Fibroblast of peridontal ligament (primary cell): ENCODE results near the gene KIF23.
A peak's percentile ranks its signal among the peaks of the same experiment; 100 is the strongest.
"Not testable (repeated sequence)": the region's sequence is repeated elsewhere in the genome, so short reads cannot be mapped to it uniquely, and the experiment has no call there.

Experiments
- DNase-seq: peaks from one replicate; pipeline ENCODE4 v3.0.0-alpha.2; 2010; ENCODE audit errors: extremely low read depth

The KIF23 gene

GRCh38 chr15:69413822-69414700 lies at the start of gene KIF23:
KIF23 (plus strand) TSS chr15:69414349; CDS start chr15:69414466, 117 bp downstream.
- DNase-seq: peak; percentile 87

GRCh38 chr15:69367236-69367635 lies 46.9 kb upstream of the KIF23 start:
- no peak for DNase-seq

- DNase-seq: no peak
Observed at GRCh38 chr15:69369631-69370030, 44.5 kb upstream of the KIF23 start.

GRCh38 chr15:69373406-69373805 lies 40.7 kb upstream of the KIF23 start:
- DNase-seq: no peak

- DNase-seq: no peak
Observed at GRCh38 chr15:69375151-69375790, 38.9 kb upstream of the KIF23 start.

- no peak for DNase-seq
Observed at GRCh38 chr15:69377216-69377970, 36.8 kb upstream of the KIF23 start.

- DNase-seq: peak; percentile 25
Observed at GRCh38 chr15:69380100-69380725, 33.9 kb upstream of the KIF23 start.

GRCh38 chr15:69380726-69381105 lies 33.4 kb upstream of the KIF23 start:
- no peak for DNase-seq

GRCh38 chr15:69382176-69382575 lies 32.0 kb upstream of the KIF23 start:
- DNase-seq: not testable (repeated sequence)

- DNase-seq: not testable (repeated sequence)
Observed at GRCh38 chr15:69384066-69384465, 30.1 kb upstream of the KIF23 start.

- DNase-seq: no peak
Observed at GRCh38 chr15:69384626-69385598, 29.2 kb upstream of the KIF23 start.

- no peak for DNase-seq
Observed at GRCh38 chr15:69385831-69386230, 28.3 kb upstream of the KIF23 start.

- no peak for DNase-seq
Observed at GRCh38 chr15:69386284-69386683, 27.9 kb upstream of the KIF23 start.

- DNase-seq: no peak
Observed at GRCh38 chr15:69388260-69388705, 25.9 kb upstream of the KIF23 start.

- no peak for DNase-seq
Observed at GRCh38 chr15:69389426-69389825, 24.7 kb upstream of the KIF23 start.

GRCh38 chr15:69390575-69390974 lies 23.6 kb upstream of the KIF23 start:
- peak; percentile 50 for DNase-seq

GRCh38 chr15:69391046-69391757 lies 22.9 kb upstream of the KIF23 start:
- no peak for DNase-seq

- DNase-seq: no peak
Observed at GRCh38 chr15:69392352-69392751, 21.8 kb upstream of the KIF23 start.

- no peak for DNase-seq
Observed at GRCh38 chr15:69393831-69394491, 20.2 kb upstream of the KIF23 start.
